Measurements from ENCODE around the gene CCDC190.
A peak's percentile ranks its signal among the peaks of the same experiment; 100 is the strongest.
"Not testable (repeated sequence)": the region's sequence is repeated elsewhere in the genome, so short reads cannot be mapped to it uniquely, and the experiment has no call there.

CCDC190 gene

GRCh38 chr1:162878000-162878596 is 17.1 kb upstream of the CCDC190 start:
- DNase-seq (ENCODE audit: low read depth, low spot score): peak; percentile 60
- no peaks in the 10 kb centered on the region for H3K36me3 ChIP-seq (ENCODE audit: control insufficient read depth, insufficient read depth, low read length)
- H3K4me3 ChIP-seq (ENCODE audit: low read length): no peak overlapping the region
- H3K27me3 ChIP-seq (ENCODE audit: control insufficient read depth, insufficient read depth, low read length): no peaks in the 10 kb centered on the region
- WGBS (ENCODE audit: insufficient coverage, insufficient read length): no CpG with 5 or more reads among the region's 4 CpGs
- H3K9me3 ChIP-seq (ENCODE audit: control insufficient read depth, insufficient read depth, low read length): no peaks in the 10 kb centered on the region
- no peaks in the 10 kb centered on the region for H3K4me1 ChIP-seq (ENCODE audit: control insufficient read depth, insufficient read depth, low read length)
- no peak overlapping the region for H3K27ac ChIP-seq (ENCODE audit: low read length)

DNA sequence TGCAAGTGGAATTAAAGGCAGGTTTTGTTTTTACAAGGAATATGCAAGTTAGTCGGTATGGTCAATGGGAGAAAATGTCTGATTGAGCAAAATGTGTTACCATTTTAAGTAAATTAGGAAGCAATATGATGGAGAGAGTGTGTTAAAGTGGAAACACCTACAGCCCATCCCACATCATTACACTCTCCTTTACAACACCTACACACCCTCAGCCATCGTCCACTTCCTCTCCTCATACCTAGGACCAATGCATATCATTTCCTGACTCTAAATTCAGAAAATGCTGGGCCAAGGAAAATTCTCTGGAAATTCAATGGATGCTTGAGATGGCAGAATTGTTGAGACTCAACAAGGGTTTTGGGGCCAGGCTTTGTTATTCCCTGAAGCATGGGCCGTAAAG is 16.4 kb upstream of the CCDC190 start:
- Histone ChIP-seq H3K27ac (ENCODE audit: low read length) (no peak overlapping the region), H3K36me3 (ENCODE audit: control insufficient read depth, insufficient read depth, low read length) (no peaks in the 10 kb centered on the region), H3K4me1 (ENCODE audit: control insufficient read depth, insufficient read depth, low read length) (no peaks in the 10 kb centered on the region), H3K27me3 (ENCODE audit: control insufficient read depth, insufficient read depth, low read length) (no peaks in the 10 kb centered on the region), H3K9me3 (ENCODE audit: control insufficient read depth, insufficient read depth, low read length) (no peaks in the 10 kb centered on the region), H3K4me3 (ENCODE audit: low read length) (no peak overlapping the region)
- WGBS (ENCODE audit: insufficient coverage, insufficient read length): no CpG with 5 or more reads among the region's 3 CpGs
- DNase-seq (ENCODE audit: low read depth, low spot score): no peak

DNA sequence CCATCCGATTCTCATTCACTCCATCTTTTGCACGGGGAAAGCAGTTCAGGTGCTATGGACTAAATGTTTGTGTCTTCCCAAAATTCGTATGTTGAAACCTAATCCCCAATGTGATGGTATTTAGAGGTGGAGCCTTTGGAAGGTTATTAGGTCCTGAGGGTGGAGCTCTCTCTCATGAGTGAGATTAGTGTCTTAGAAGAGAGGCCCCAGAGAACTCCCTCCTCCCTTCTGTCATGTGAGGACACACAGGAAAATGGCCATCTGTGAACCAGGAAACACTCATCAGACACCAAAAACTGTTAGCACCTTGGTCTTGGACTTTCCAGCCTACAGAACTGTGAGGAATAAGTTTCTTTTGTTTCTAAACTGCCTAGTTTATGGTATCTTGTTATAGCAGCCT is 15.8 kb upstream of the CCDC190 start:
- WGBS (ENCODE audit: insufficient coverage, insufficient read length): no CpG with 5 or more reads among the region's 3 CpGs
- Histone ChIP-seq H3K4me3 (ENCODE audit: low read length) (no peak overlapping the region), H3K4me1 (ENCODE audit: control insufficient read depth, insufficient read depth, low read length) (no peaks in the 10 kb centered on the region), H3K9me3 (ENCODE audit: control insufficient read depth, insufficient read depth, low read length) (no peaks in the 10 kb centered on the region), H3K27me3 (ENCODE audit: control insufficient read depth, insufficient read depth, low read length) (no peaks in the 10 kb centered on the region), H3K36me3 (ENCODE audit: control insufficient read depth, insufficient read depth, low read length) (no peaks in the 10 kb centered on the region), H3K27ac (ENCODE audit: low read length) (no peak overlapping the region)
- DNase-seq (ENCODE audit: low read depth, low spot score): no peak

- no peaks in the 10 kb centered on the region for H3K36me3 ChIP-seq (ENCODE audit: control insufficient read depth, insufficient read depth, low read length)
- H3K4me3 ChIP-seq (ENCODE audit: low read length): no peak overlapping the region
- H3K4me1 ChIP-seq (ENCODE audit: control insufficient read depth, insufficient read depth, low read length): no peaks in the 10 kb centered on the region
- no CpG with 5 or more reads among the region's 8 CpGs for WGBS (ENCODE audit: insufficient coverage, insufficient read length)
- H3K27me3 ChIP-seq (ENCODE audit: control insufficient read depth, insufficient read depth, low read length): no peaks in the 10 kb centered on the region
- DNase-seq (ENCODE audit: low read depth, low spot score): no peak
- no peak overlapping the region for H3K27ac ChIP-seq (ENCODE audit: low read length)
- no peaks in the 10 kb centered on the region for H3K9me3 ChIP-seq (ENCODE audit: control insufficient read depth, insufficient read depth, low read length)
Measured at GRCh38 chr1:162873671-162874666, 13.0 kb upstream of the CCDC190 start.

DNA sequence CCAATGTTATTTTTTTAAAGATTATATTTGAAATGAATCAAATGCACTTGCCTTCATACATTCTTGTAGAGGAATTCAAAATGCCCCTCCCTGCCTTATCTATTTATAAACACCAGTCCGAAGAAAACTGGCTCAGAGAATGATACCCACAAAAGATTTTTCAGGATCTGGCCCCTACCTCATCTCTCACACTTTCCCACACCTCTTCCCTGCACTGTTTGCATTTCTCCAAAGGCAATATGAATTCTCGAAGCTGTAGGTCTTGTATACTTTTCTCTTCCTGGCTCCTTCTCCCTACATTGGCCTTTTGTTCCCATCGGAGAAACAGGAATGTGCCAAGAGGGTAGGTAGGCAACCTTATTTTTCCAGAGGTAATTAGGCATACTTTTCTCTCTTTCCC is 12.0 kb upstream of the CCDC190 start:
- no peak overlapping the region for H3K4me3 ChIP-seq (ENCODE audit: low read length)
- no peaks in the 10 kb centered on the region for H3K27me3 ChIP-seq (ENCODE audit: control insufficient read depth, insufficient read depth, low read length)
- no peaks in the 10 kb centered on the region for H3K36me3 ChIP-seq (ENCODE audit: control insufficient read depth, insufficient read depth, low read length)
- no CpG with 5 or more reads among the region's 3 CpGs for WGBS (ENCODE audit: insufficient coverage, insufficient read length)
- H3K4me1 ChIP-seq (ENCODE audit: control insufficient read depth, insufficient read depth, low read length): no peaks in the 10 kb centered on the region
- no peak overlapping the region for H3K27ac ChIP-seq (ENCODE audit: low read length)
- DNase-seq (ENCODE audit: low read depth, low spot score): no peak
- H3K9me3 ChIP-seq (ENCODE audit: control insufficient read depth, insufficient read depth, low read length): no peaks in the 10 kb centered on the region

DNA sequence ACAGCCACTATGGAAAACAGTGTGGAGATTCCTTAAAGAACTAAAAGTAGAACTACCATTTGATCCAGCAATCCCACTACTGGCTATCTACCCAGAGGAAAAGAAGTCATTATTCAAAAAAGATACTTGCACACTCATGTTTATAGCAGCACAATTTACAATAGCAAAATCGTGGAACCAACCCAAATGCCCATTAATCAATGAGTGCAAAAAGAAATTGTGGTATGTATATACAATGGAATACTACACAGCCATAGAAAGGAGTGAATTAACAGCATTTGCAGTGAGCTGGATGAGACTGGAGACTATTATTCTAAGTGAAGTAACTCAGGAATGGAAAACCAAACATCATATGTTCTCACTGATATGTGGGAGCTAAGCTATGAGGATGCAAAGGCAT is 10.4 kb upstream of the CCDC190 start:
- not testable (repeated sequence) for H3K27ac ChIP-seq (ENCODE audit: low read length); DNase-seq (ENCODE audit: low read depth, low spot score); H3K36me3 ChIP-seq (ENCODE audit: control insufficient read depth, insufficient read depth, low read length); H3K4me1 ChIP-seq (ENCODE audit: control insufficient read depth, insufficient read depth, low read length); H3K27me3 ChIP-seq (ENCODE audit: control insufficient read depth, insufficient read depth, low read length); H3K9me3 ChIP-seq (ENCODE audit: control insufficient read depth, insufficient read depth, low read length); H3K4me3 ChIP-seq (ENCODE audit: low read length)
- no CpG with 5 or more reads among the region's 1 CpG for WGBS (ENCODE audit: insufficient coverage, insufficient read length)

- no peak for DNase-seq (ENCODE audit: low read depth, low spot score)
- no peaks in the 10 kb centered on the region for H3K4me1 ChIP-seq (ENCODE audit: control insufficient read depth, insufficient read depth, low read length)
- no CpG with 5 or more reads among the region's 5 CpGs for WGBS (ENCODE audit: insufficient coverage, insufficient read length)
- H3K36me3 ChIP-seq (ENCODE audit: control insufficient read depth, insufficient read depth, low read length): no peaks in the 10 kb centered on the region
- no peaks in the 10 kb centered on the region for H3K9me3 ChIP-seq (ENCODE audit: control insufficient read depth, insufficient read depth, low read length)
- H3K27me3 ChIP-seq (ENCODE audit: control insufficient read depth, insufficient read depth, low read length): no peaks in the 10 kb centered on the region
- H3K4me3 ChIP-seq (ENCODE audit: low read length): no peak overlapping the region
- no peak overlapping the region for H3K27ac ChIP-seq (ENCODE audit: low read length)
Measured at GRCh38 chr1:162868972-162869371, 8.0 kb upstream of the CCDC190 start.

DNA sequence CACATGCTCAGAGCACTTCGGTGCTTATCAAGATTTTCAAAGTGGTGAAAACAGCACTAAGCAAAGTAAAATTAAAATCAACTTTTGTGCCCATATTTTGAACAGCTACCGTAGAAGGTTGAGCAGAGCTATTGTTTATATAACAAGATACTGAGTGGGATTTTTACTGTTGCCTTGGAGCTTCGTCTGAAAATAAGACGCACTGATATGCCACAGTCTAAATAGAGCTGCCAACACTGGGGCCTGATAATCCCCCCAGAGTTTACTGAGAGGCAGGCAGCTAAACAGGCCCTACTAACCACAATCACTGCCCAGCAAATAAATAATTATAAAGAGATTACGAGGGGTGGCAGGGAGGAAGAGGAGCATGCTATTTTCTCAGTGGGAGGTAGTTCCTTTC is 650 bp upstream of the CCDC190 start:
- Histone ChIP-seq H3K4me3 (ENCODE audit: low read length) (no peak overlapping the region), H3K27me3 (ENCODE audit: control insufficient read depth, insufficient read depth, low read length) (no peaks in the 10 kb centered on the region), H3K4me1 (ENCODE audit: control insufficient read depth, insufficient read depth, low read length) (no peaks in the 10 kb centered on the region), H3K36me3 (ENCODE audit: control insufficient read depth, insufficient read depth, low read length) (no peaks in the 10 kb centered on the region), H3K9me3 (ENCODE audit: control insufficient read depth, insufficient read depth, low read length) (no peaks in the 10 kb centered on the region), H3K27ac (ENCODE audit: low read length) (no peak overlapping the region)
- no CpG with 5 or more reads among the region's 5 CpGs for WGBS (ENCODE audit: insufficient coverage, insufficient read length)
- no peak for DNase-seq (ENCODE audit: low read depth, low spot score)

- WGBS (ENCODE audit: insufficient coverage, insufficient read length): no CpG with 5 or more reads among the region's 1 CpG
- no peak overlapping the region for H3K4me3 ChIP-seq (ENCODE audit: low read length)
- no peak overlapping the region for H3K27ac ChIP-seq (ENCODE audit: low read length)
- H3K9me3 ChIP-seq (ENCODE audit: control insufficient read depth, insufficient read depth, low read length): no peaks in the 10 kb centered on the region
- no peaks in the 10 kb centered on the region for H3K36me3 ChIP-seq (ENCODE audit: control insufficient read depth, insufficient read depth, low read length)
- H3K27me3 ChIP-seq (ENCODE audit: control insufficient read depth, insufficient read depth, low read length): no peaks in the 10 kb centered on the region
- DNase-seq (ENCODE audit: low read depth, low spot score): no peak
- H3K4me1 ChIP-seq (ENCODE audit: control insufficient read depth, insufficient read depth, low read length): no peaks in the 10 kb centered on the region
Measured at GRCh38 chr1:162859191-162859590, 1.8 kb downstream of the CCDC190 start.

DNA sequence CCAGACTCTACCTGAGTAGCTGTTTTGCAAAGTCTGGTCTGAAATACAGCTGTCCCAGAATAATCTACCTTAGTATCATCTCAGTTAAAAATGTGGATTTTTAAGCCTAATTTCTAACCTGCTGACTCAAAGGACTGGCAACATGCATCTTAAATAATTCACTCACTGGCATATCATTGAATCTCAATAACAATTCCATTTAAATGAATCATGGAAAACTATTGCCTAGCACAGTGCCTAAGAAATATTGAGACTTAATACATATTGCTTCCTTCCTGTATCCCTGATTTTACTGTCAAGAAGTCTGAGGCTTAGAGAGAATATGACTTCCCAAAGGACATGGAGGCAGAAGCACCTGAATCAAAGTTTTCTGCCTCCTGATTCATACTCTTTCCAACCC is 3.1 kb downstream of the CCDC190 start:
- H3K4me1 ChIP-seq (ENCODE audit: control insufficient read depth, insufficient read depth, low read length): no peaks in the 10 kb centered on the region
- no peak for DNase-seq (ENCODE audit: low read depth, low spot score)
- H3K9me3 ChIP-seq (ENCODE audit: control insufficient read depth, insufficient read depth, low read length): no peaks in the 10 kb centered on the region
- H3K36me3 ChIP-seq (ENCODE audit: control insufficient read depth, insufficient read depth, low read length): no peaks in the 10 kb centered on the region
- no peak overlapping the region for H3K4me3 ChIP-seq (ENCODE audit: low read length)
- H3K27me3 ChIP-seq (ENCODE audit: control insufficient read depth, insufficient read depth, low read length): no peaks in the 10 kb centered on the region
- no peak overlapping the region for H3K27ac ChIP-seq (ENCODE audit: low read length)

- H3K9me3 ChIP-seq (ENCODE audit: control insufficient read depth, insufficient read depth, low read length): no peaks in the 10 kb centered on the region
- no peaks in the 10 kb centered on the region for H3K27me3 ChIP-seq (ENCODE audit: control insufficient read depth, insufficient read depth, low read length)
- no peak overlapping the region for H3K27ac ChIP-seq (ENCODE audit: low read length)
- H3K4me1 ChIP-seq (ENCODE audit: control insufficient read depth, insufficient read depth, low read length): no peaks in the 10 kb centered on the region
- DNase-seq (ENCODE audit: low read depth, low spot score): no peak
- no peak overlapping the region for H3K4me3 ChIP-seq (ENCODE audit: low read length)
- H3K36me3 ChIP-seq (ENCODE audit: control insufficient read depth, insufficient read depth, low read length): no peaks in the 10 kb centered on the region
- 100% methylated on average over 1 of the region's 2 CpGs for WGBS (ENCODE audit: insufficient coverage, insufficient read length)
Measured at GRCh38 chr1:162856260-162856659, 4.7 kb downstream of the CCDC190 start.

Data from iPS DF 6.9 (cell line).